PC-9 (cell line): ENCODE measurements around the gene RBM33. TPM values are rescaled to one million over a fixed set of nuclear protein-coding genes. Genes with fewer than 3 reads are reported as not detected.

Source experiments
- BruUV-seq: library from RNA; stranded (reverse); fragments of 400-500 nt; replicated peaks from 2 replicates; lab custom pipeline; 2021; lab: Mats Ljungman, UMichigan
- CTCF ChIA-PET: fragments of 300-600 bp; sonication (Branson Sonifier 250); formaldehyde crosslinking; loops from one replicate; lab custom pipeline; 2022; ENCODE audit warnings: antibody characterized with exemption; lab: Charles Lee
- POLR2A ChIA-PET: fragments of 300-600 bp; sonication (Branson Sonifier 250); formaldehyde crosslinking; loops from one replicate; lab custom pipeline; 2022; ENCODE audit warnings: antibody characterized with exemption; ENCODE audit not compliant: unreplicated experiment; lab: Charles Lee
- DNase-seq, 2 experiments: peaks; one replicate each; pipeline versions ENCODE4 v3.0.0 to v3.0.0-alpha.2; 2015 to 2022; ENCODE audit warnings: mixed read lengths in 1 of 2
- H2AFZ ChIP-seq: fragments of 200-600 bp; sonication (generic); 2 replicates; pipeline ENCODE4 v1.8.1; 2017; ENCODE audit warnings: antibody characterized with exemption
- H3F3A ChIP-seq: fragments of 200-600 bp; sonication (generic); 2 replicates; pipeline ENCODE4 v1.8.1; 2017; ENCODE audit warnings: antibody characterized with exemption, mild to moderate bottlenecking, low read depth; ENCODE audit not compliant: insufficient read depth
- H3K27ac ChIP-seq: fragments of 200-600 bp; sonication (generic); 2 replicates; pipeline ENCODE4 v1.6.1; 2016; ENCODE audit warnings: mixed run types
- H3K27me3 ChIP-seq: fragments of 200-600 bp; sonication (generic); 2 replicates; pipeline ENCODE4 v1.6.1; 2016; ENCODE audit warnings: low read depth, mixed run types; ENCODE audit not compliant: insufficient read depth
- H3K36me3 ChIP-seq: fragments of 200-600 bp; sonication (generic); 2 replicates; pipeline ENCODE4 v1.6.1; 2016; ENCODE audit warnings: low read depth, mixed run types
- H3K4me1 ChIP-seq: fragments of 200-600 bp; sonication (generic); replicated peaks from 2 replicates; pipeline ENCODE4 v1.6.1; 2016; ENCODE audit warnings: mixed run types; ENCODE audit not compliant: insufficient read depth
- H3K4me2 ChIP-seq: fragments of 200-600 bp; sonication (generic); 2 replicates; pipeline ENCODE4 v1.6.1; 2017; ENCODE audit warnings: mixed run types
- H3K4me3 ChIP-seq: fragments of 200-600 bp; sonication (generic); 2 replicates; pipeline ENCODE4 v1.6.1; 2016; ENCODE audit warnings: mixed run types
- H3K79me2 ChIP-seq: fragments of 200-600 bp; sonication (generic); 2 replicates; pipeline ENCODE4 v1.6.1; 2017; ENCODE audit warnings: low read depth, mixed run types
- H3K9me2 ChIP-seq: fragments of 200-600 bp; sonication (generic); 2 replicates; pipeline ENCODE4 v1.8.1; 2017; ENCODE audit warnings: mild to moderate bottlenecking; ENCODE audit not compliant: insufficient read depth
- H3K9me3 ChIP-seq: fragments of 200-600 bp; sonication (generic); 2 replicates; pipeline ENCODE4 v1.8.1; 2016; ENCODE audit warnings: low read depth; ENCODE audit not compliant: insufficient read depth
- H4K20me1 ChIP-seq: fragments of 200-600 bp; sonication (generic); 2 replicates; pipeline ENCODE4 v1.8.1; 2017; ENCODE audit not compliant: insufficient read depth
- EZH2 ChIP-seq: fragments of 200-600 bp; sonication (generic); IDR thresholded peaks from 2 replicates; pipeline ENCODE4 v1.8.0; 2017; ENCODE audit warnings: antibody characterized with exemption, low read depth
- intact Hi-C: fragments of 100-400 bp; cut with micrococcal nuclease; formaldehyde crosslinking; loops from one replicate; pipeline ENCODE4 v1.10.0; 2022; ENCODE audit not compliant: unreplicated experiment
- total RNA-seq: library from RNA; stranded (reverse); gene quantifications from 2 replicates; pipeline ENCODE4 v1.2.3, GENCODE V29; 2021
- TF ChIP-seq, protein P1 (sequence below): fragments of 200-600 bp; sonication (generic); conservative IDR thresholded peaks from 2 replicates; pipeline ENCODE4 v1.6.1; 2017; ENCODE audit warnings: mixed run types, antibody characterized with exemption, mild to moderate bottlenecking, moderate library complexity

RBM33 gene
- total RNA-seq, 1 experiment from 2014 or later: 85.7 TPM

DNA sequence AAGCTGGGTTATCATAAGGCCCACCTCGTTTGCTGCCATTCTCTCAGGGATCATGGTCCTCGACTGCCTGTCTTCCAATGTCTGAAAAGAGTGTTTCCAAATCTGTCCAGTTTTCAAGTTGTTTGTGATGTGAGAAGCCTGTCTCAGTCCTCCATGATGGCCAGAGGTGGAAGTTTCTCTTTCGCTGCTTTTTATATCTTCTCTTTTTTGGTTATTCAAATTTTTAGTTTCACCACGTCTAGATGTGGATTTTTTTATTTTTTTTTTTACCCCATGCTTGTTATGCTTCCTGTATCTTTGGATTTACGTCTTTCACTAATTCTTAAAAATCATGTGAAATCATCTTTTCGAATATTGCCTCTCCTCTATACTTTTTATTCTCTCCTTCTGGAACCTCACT, 6.1 kb upstream of the RBM33 start:
- TF ChIP-seq EZH2: no peak
- TF ChIP-seq, protein P1, sequence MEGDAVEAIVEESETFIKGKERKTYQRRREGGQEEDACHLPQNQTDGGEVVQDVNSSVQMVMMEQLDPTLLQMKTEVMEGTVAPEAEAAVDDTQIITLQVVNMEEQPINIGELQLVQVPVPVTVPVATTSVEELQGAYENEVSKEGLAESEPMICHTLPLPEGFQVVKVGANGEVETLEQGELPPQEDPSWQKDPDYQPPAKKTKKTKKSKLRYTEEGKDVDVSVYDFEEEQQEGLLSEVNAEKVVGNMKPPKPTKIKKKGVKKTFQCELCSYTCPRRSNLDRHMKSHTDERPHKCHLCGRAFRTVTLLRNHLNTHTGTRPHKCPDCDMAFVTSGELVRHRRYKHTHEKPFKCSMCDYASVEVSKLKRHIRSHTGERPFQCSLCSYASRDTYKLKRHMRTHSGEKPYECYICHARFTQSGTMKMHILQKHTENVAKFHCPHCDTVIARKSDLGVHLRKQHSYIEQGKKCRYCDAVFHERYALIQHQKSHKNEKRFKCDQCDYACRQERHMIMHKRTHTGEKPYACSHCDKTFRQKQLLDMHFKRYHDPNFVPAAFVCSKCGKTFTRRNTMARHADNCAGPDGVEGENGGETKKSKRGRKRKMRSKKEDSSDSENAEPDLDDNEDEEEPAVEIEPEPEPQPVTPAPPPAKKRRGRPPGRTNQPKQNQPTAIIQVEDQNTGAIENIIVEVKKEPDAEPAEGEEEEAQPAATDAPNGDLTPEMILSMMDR: no peak
- ChIA-PET CTCF (no interaction called here), POLR2A (no interaction called here)
- Histone ChIP-seq H3K27ac (no peak overlapping the region), H3K4me3 (no peak overlapping the region), H4K20me1 (no peaks in the 10 kb centered on the region), H3K9me2 (no peaks in the 10 kb centered on the region), H3K79me2 (peaks cover 7% of the 10 kb centered on the region), H3F3A (no peaks in the 10 kb centered on the region; the same call in 1 of the 2 replicates), H2AFZ (no peak overlapping the region), H3K27me3 (peaks cover 13% of the 10 kb centered on the region; the same call in 1 of the 2 replicates), H3K4me1 (peaks cover 6% of the 10 kb centered on the region; the same call in 1 of the 2 replicates), H3K9me3 (peaks cover 53% of the 10 kb centered on the region), H3K4me2 (no peak overlapping the region), H3K36me3 (peaks cover 17% of the 10 kb centered on the region)
- intact Hi-C loops: no loop called here
- no peak for DNase-seq
- BruUV-seq: no TSS peak

DNA sequence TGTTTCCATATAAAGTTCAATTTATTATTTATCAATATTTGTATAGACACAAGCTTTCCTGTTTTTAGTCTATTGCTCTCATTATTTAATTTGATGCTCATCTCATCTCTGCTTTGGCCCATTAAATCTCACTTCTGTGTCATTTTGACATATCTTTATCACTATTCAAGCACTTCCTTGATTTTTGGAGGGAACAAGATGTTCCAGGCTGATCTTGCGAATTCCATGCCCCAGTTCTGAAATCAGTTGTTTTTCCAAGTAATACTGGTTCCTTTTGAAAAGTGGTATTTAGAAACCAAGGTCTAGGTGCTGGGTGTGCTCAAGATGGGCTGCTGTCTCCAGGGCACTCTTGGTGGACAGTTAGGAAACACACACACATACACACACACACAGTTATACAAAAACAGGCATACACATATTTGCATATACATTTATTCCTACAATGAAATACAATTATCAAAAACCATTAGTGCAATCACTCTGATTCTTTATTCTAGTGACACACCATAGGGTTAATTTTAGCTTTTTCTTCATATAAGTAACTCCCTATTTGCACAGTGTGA, 4.4 kb upstream of the RBM33 start:
- CTCF ChIA-PET: no interaction called here
- no peak for TF ChIP-seq EZH2

DNA sequence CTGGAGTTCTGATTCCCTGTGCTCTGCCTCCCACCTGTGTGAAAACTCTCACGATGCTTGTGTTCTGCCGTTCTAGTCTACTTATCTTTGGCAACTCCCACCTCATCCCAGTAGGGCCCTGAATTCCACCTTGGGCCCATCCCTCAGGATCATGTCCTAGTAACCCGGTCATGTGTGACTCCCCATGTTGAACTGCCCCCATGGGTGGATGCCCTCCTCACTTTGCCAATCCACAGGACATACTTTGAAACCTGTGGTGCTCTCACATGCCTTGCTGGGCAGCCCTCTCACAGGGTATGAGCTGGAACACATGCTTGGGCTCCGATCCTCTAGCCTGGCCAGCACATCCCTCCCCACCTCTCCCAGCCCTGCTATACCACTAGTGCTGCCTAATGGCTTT, 3.8 kb upstream of the RBM33 start:
- no TSS peak for BruUV-seq
- peaks cover 26% of the 10 kb centered on the region for H3K79me2 ChIP-seq

More for the DNA sequence above, 4.4 kb upstream of the RBM33 start:
- H3K4me1 ChIP-seq: peaks cover 7% of the 10 kb centered on the region; the same call in 1 of the 2 replicates
- no peaks in the 10 kb centered on the region for H4K20me1 ChIP-seq
- intact Hi-C loops: no loop called here
- peaks cover 20% of the 10 kb centered on the region for H3K79me2 ChIP-seq
- H3K9me3 ChIP-seq: peaks cover 41% of the 10 kb centered on the region
- no peak overlapping the region for H3K4me2 ChIP-seq
- DNase-seq: no peak
- no peaks in the 10 kb centered on the region for H3K9me2 ChIP-seq
- POLR2A ChIA-PET: no interaction called here
- H2AFZ ChIP-seq: no peak overlapping the region
- H3K27ac ChIP-seq: no peak overlapping the region
- H3K4me3 ChIP-seq: no peak overlapping the region
- H3F3A ChIP-seq: no peaks in the 10 kb centered on the region; the same call in 1 of the 2 replicates
- BruUV-seq: no TSS peak
- no peaks in the 10 kb centered on the region for H3K27me3 ChIP-seq
- peaks cover 17% of the 10 kb centered on the region for H3K36me3 ChIP-seq

More for the DNA sequence above, 3.8 kb upstream of the RBM33 start:
- no peaks in the 10 kb centered on the region; the same call in 1 of the 2 replicates for H3F3A ChIP-seq
- H2AFZ ChIP-seq: no peak overlapping the region
- TF ChIP-seq EZH2: no peak
- TF ChIP-seq, protein P1: no peak
- H4K20me1 ChIP-seq: 0 out of 2 replicates have a peak, but pooled peaks cover under 1% of the 10 kb centered on the region
- H3K4me2 ChIP-seq: no peak overlapping the region
- H3K9me3 ChIP-seq: peaks cover 39% of the 10 kb centered on the region
- no peak overlapping the region for H3K4me3 ChIP-seq
- H3K36me3 ChIP-seq: peaks cover 17% of the 10 kb centered on the region
- no peaks in the 10 kb centered on the region for H3K9me2 ChIP-seq
- DNase-seq: no peak
- intact Hi-C loops: no loop called here
- CTCF ChIA-PET: no interaction called here
- no peaks in the 10 kb centered on the region for H3K27me3 ChIP-seq
- H3K27ac ChIP-seq: no peak overlapping the region
- peaks cover 10% of the 10 kb centered on the region for H3K4me1 ChIP-seq
- POLR2A ChIA-PET: no interaction called here
